Activated naive CD4-positive, alpha-beta T cell treated with anti-CD3 and anti-CD28 coated beads for 36 hours (primary cell): ENCODE data around the gene ITPR1. TPM values are rescaled to one million over a fixed set of nuclear protein-coding genes. Genes with fewer than 3 reads are reported as not detected.

ENCODE experiments used
- CTCF ChIA-PET: fragments of 350-600 bp; sonication (Branson Sonifier 250); formaldehyde crosslinking; loops from one replicate; lab custom pipeline; 2021; ENCODE audit warnings: antibody characterized with exemption; lab: Charles Lee
- DNase-seq: peaks from one replicate; pipeline ENCODE4 v3.0.0-alpha.2; 2020
- H3K27ac Mint-ChIP-seq: one replicate; pipeline ENCODE4 v1.8.0; 2021; ENCODE audit warnings: mild to moderate bottlenecking, mixed read lengths
- H3K27me3 Mint-ChIP-seq: one replicate; pipeline ENCODE4 v1.8.0; 2021; ENCODE audit warnings: low read depth, mixed read lengths
- H3K36me3 Mint-ChIP-seq: one replicate; pipeline ENCODE4 v1.8.0; 2021; ENCODE audit warnings: low read depth, mixed read lengths
- H3K4me1 Mint-ChIP-seq: one replicate; pipeline ENCODE4 v1.8.0; 2021; ENCODE audit warnings: low read depth, mixed read lengths
- H3K4me3 Mint-ChIP-seq: one replicate; pipeline ENCODE4 v1.8.0; 2021; ENCODE audit warnings: mild to moderate bottlenecking, moderate library complexity, mixed read lengths
- H3K9me3 Mint-ChIP-seq: one replicate; pipeline ENCODE4 v1.8.0; 2021; ENCODE audit warnings: mixed read lengths
- intact Hi-C: fragments of 100-400 bp; cut with micrococcal nuclease; formaldehyde crosslinking; loops from one replicate; pipeline ENCODE4 v1.15.1; 2023
- total RNA-seq, 2 experiments: library from RNA; stranded (reverse); gene quantifications; one replicate each; pipeline ENCODE4 v1.2.3, GENCODE V29; 2021

ITPR1 gene
- total RNA-seq, 2 experiments from 2014 or later, result 38.5 to 41.1 TPM

GRCh38 chr3:4887177-4887576 lies 394.0 kb downstream of the ITPR1 start:
- intact Hi-C loops, result no loop called here
- no peak overlapping the region for H3K27ac Mint-ChIP-seq
- H3K9me3 Mint-ChIP-seq, result no peaks in the 10 kb centered on the region
- no peak overlapping the region for H3K4me3 Mint-ChIP-seq
- H3K27me3 Mint-ChIP-seq, result no peaks in the 10 kb centered on the region
- H3K36me3 Mint-ChIP-seq, result no peaks in the 10 kb centered on the region
- H3K4me1 Mint-ChIP-seq, result peaks cover 40% of the 10 kb centered on the region
- CTCF ChIA-PET, result interaction anchor here (0.9 kb wide), 1 partner anchor 89 kb away, joined by 3 read pairs; no protein-coding TSS in a partner anchor
- no peak for DNase-seq

GRCh38 chr3:4888913-4889846 lies 396.0 kb downstream of the ITPR1 start:
- H3K27ac Mint-ChIP-seq, result peak overlapping the region; percentile 85
- CTCF ChIA-PET, result interaction anchor here (0.7 to 1.8 kb wide), 5 partner anchors 14 to 178 kb away, joined by 3 to 6 read pairs (median 3); partner anchors contain the start of gene BHLHE40
- intact Hi-C loops, result loop anchor here (1.0 to 2.0 kb wide), 13 partner anchors 9 to 178 kb away; no protein-coding TSS in a partner anchor
- peaks cover 40% of the 10 kb centered on the region for H3K4me1 Mint-ChIP-seq
- no peaks in the 10 kb centered on the region for H3K9me3 Mint-ChIP-seq
- H3K36me3 Mint-ChIP-seq, result no peaks in the 10 kb centered on the region
- peak; percentile 61 for DNase-seq
- no peak overlapping the region for H3K4me3 Mint-ChIP-seq
- no peaks in the 10 kb centered on the region for H3K27me3 Mint-ChIP-seq

GRCh38 chr3:4889896-4890295 lies 396.7 kb downstream of the ITPR1 start:
- CTCF ChIA-PET, result interaction anchor here (1.2 to 1.8 kb wide), 4 partner anchors 12 to 179 kb away, joined by 3 to 6 read pairs (median 4); no protein-coding TSS in a partner anchor
- H3K36me3 Mint-ChIP-seq, result no peaks in the 10 kb centered on the region
- H3K27ac Mint-ChIP-seq, result peak overlapping the region; percentile 85
- no peaks in the 10 kb centered on the region for H3K27me3 Mint-ChIP-seq
- no peaks in the 10 kb centered on the region for H3K9me3 Mint-ChIP-seq
- H3K4me1 Mint-ChIP-seq, result peaks cover 40% of the 10 kb centered on the region
- no peak overlapping the region for H3K4me3 Mint-ChIP-seq
- intact Hi-C loops, result loop anchor here (1.0 to 2.0 kb wide), 13 partner anchors 8 to 179 kb away; no protein-coding TSS in a partner anchor
- DNase-seq, result no peak

GRCh38 chr3:4894891-4895530 lies 401.9 kb downstream of the ITPR1 start:
- no peaks in the 10 kb centered on the region for H3K9me3 Mint-ChIP-seq
- no peak for DNase-seq
- H3K4me3 Mint-ChIP-seq, result no peak overlapping the region
- H3K4me1 Mint-ChIP-seq, result peaks cover 24% of the 10 kb centered on the region
- CTCF ChIA-PET, result interaction anchor here (0.7 to 1.0 kb wide), 4 partner anchors 78 to 178 kb away, joined by 3 to 4 read pairs (median 3); partner anchors contain the start of gene BHLHE40
- no peaks in the 10 kb centered on the region for H3K27me3 Mint-ChIP-seq
- intact Hi-C loops, result no loop called here
- H3K36me3 Mint-ChIP-seq, result no peaks in the 10 kb centered on the region
- H3K27ac Mint-ChIP-seq, result no peak overlapping the region

- H3K9me3 Mint-ChIP-seq, result no peaks in the 10 kb centered on the region
- no peak overlapping the region for H3K4me3 Mint-ChIP-seq
- H3K4me1 Mint-ChIP-seq, result peaks cover 25% of the 10 kb centered on the region
- no peaks in the 10 kb centered on the region for H3K36me3 Mint-ChIP-seq
- intact Hi-C loops, result no loop called here
- H3K27me3 Mint-ChIP-seq, result no peaks in the 10 kb centered on the region
- CTCF ChIA-PET, result interaction anchor here (0.8 to 1.3 kb wide), 4 partner anchors 10 to 184 kb away, joined by 3 to 4 read pairs (median 3); partner anchors contain the start of gene BHLHE40
- H3K27ac Mint-ChIP-seq, result no peak overlapping the region
- DNase-seq, result no peak
Measured at GRCh38 chr3:4895838-4896237, 402.7 kb downstream of the ITPR1 start.

Other genes with a start within 250 kb of the ITPR1 start
- 10 to 100 TPM; 11.6 to 12.6 TPM for gene SETMAR, start 190.0 kb upstream of the ITPR1 start, total RNA-seq
- 1 to 10 TPM; 3.9 to 5.0 TPM for gene SUMF1, start 26.1 kb upstream of the ITPR1 start, total RNA-seq